HG03565 (cell line): ENCODE results near the gene ABTB1.

Experiments used
- ATAC-seq: cut with Tn5 transposase; IDR thresholded peaks from one replicate; pipeline ENCODE4 v1.9.1; 2021; ENCODE audit warnings: mild to moderate bottlenecking, moderate library complexity; ENCODE audit not compliant: unreplicated experiment

Gene ABTB1

GRCh38 chr3:127672429-127673190 lies at the start of gene ABTB1:
ABTB1 (plus strand) TSS chr3:127672952; CDS start chr3:127673026, 74 bp downstream.
- ATAC-seq, result peak; percentile 33

DNA sequence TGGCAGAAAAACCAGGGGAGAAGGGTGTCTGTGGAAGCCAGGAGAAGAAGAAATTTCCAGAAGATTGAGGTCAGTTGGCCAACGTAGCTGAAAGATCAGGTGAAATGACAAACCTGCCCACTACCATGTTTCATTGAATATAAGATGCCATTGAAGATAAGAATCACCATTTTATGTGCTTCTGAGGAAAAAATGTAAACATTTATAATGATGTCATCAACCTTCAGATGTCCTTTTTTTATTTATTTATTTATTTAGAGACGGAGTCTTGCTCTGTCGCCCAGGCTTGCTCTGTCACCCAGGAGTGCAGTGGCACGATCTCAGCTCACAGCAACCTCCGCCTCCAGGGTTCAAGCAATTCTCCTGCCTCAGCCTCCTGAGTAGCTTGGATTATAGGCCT lies 48.7 kb upstream of the ABTB1 start:
- no peak for ATAC-seq

- ATAC-seq, result no peak
Observed at GRCh38 chr3:127625821-127626220, 46.9 kb upstream of the ABTB1 start.

- no peak for ATAC-seq
Observed at GRCh38 chr3:127628426-127628787, 44.3 kb upstream of the ABTB1 start.

DNA sequence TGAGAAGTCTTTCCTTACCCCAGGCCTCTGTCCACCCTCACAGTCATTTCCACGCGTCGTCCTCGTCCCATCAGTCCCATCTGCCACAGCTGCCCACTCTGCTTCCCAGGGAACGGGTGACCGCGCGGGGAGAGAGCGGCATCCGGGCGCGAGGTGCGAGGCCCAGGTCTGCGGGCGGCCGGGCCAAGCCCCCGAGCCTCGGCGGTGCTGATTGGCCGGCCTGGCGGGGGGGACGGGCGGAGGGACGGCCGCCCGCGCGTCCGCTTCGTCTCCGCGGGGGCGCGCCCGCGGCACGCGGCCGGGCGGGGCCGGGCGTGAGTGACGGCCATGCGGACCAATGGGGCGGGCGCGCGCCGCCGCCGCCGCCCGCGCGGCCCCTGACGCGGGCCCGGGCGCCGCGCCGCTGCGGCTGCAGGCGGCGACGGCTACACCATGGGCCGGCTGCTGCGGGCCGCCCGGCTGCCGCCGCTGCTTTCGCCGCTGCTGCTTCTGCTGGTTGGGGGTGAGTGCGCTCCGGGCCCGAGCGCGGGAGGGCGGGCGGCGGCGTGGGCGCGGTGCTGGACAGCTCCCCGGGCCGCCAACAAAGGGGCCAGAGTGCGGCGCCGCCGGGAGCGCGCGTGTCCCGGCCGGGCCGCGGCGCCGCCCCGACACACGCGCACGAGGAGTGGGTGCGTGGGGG lies 43.8 kb upstream of the ABTB1 start, which contains the start of gene PODXL2:
TSS of gene PODXL2 (plus strand) at position 398 of the 679 bp plus-strand sequence. CDS start at position 433, 35 bp downstream.
- ATAC-seq, result no peak

- no peak for ATAC-seq
Observed at GRCh38 chr3:127629467-127630403, 43.0 kb upstream of the ABTB1 start.

DNA sequence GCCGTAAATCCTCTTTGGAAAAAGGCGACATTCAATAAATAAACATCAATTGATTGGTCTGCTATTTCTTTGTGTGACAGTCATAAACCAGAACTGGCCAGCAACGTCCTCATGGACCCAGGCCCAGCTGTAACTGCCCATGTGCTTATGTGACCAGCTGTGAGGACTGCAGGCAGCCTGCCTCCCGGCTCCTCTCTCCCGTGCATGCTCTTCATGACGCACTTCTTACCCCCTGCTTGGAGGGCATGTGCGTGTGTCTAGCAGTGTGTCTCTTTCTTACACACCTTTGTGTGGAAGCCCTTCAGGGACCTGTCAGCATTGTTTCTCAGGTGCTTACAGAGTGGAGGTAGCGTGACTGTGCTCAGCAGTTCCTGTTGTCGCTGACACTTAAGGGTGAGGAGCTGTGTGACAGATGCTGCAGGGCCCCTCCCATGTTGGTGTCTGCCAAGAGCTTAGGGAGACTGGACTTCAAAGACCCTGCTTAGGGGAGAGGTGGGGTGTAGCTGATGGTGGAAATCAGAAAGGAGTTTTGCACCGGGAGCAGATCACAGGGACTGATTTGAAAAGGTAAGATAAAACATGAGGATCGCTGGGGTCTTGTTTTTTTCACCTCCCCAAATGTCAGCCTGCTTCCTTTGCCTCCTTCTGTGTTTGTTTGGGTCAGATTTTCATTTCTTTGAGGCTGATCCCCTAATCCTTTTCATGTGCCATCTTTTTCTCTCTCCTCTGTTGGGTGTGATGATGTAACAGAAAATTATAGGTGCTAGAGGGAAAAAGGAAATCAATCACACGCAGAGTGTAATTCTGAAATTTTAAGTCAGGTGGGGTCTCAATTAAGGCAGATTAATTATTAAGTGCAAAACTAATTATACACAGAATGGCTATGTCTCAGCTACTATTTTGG lies 41.7 kb upstream of the ABTB1 start:
- ATAC-seq, result no peak

- ATAC-seq, result no peak
Observed at GRCh38 chr3:127632035-127632820, 40.5 kb upstream of the ABTB1 start.

DNA sequence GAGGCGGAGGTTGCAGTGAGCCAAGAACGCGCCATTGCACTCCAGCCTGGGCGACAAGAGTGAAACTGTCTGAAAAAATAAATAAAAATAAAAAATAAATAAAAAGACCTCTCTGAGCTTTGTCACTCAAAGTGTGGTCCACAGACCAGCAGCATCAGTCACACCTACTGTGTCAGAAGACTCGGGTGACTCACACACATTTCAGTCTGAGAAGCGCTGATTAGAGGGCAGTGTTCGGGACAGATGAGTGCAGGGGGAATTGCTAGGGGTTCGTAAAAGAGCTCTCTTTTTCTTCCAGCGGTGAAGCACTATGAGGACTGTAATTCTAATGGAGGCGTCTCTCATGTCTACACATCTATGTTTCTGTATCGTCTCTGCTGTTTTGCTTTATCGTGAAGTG lies 38.1 kb upstream of the ABTB1 start:
- ATAC-seq, result no peak

DNA sequence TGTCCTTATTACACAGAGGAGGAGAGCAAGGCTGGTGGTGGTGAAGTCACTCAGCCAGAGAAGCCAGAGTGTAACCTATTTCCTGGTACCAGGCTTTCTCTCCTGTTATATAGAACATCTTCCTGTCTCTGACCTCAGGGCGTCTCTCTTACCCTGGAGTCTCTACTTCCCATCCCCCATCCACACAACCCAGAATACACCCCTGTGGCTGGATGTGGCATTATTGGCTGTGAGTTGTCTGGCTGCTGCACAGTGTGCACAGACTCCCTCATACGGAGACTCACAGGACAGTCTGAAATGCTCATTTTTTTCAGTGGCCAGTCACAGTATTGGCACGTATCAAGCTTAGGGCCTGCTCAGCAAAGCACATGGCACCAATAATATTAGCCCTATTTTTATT lies 35.2 kb upstream of the ABTB1 start:
- no peak for ATAC-seq

DNA sequence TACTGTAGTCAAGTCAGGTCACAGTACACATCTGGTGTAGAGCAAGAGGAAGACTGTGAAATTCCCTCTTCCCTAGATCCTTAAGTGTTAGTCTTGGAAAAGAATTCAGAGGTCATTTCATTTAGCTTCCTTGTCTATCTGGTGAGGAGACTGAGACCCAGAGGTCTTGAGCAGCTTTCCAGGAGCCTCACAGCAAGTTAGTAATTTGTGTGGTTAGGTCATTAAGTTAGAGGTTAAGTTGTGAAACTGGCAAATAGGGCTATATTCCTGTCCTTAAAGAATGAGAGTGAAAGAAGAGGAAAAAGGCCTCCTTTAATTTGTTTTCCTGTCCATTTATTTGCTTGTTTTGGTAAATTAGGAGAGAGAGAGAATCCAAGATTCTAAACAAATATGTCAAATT lies 34.8 kb upstream of the ABTB1 start:
- ATAC-seq, result no peak

GRCh38 chr3:127639173-127640041 lies 33.3 kb upstream of the ABTB1 start:
- ATAC-seq, result no peak

- ATAC-seq, result no peak
Observed at GRCh38 chr3:127640042-127640355, 32.8 kb upstream of the ABTB1 start.

DNA sequence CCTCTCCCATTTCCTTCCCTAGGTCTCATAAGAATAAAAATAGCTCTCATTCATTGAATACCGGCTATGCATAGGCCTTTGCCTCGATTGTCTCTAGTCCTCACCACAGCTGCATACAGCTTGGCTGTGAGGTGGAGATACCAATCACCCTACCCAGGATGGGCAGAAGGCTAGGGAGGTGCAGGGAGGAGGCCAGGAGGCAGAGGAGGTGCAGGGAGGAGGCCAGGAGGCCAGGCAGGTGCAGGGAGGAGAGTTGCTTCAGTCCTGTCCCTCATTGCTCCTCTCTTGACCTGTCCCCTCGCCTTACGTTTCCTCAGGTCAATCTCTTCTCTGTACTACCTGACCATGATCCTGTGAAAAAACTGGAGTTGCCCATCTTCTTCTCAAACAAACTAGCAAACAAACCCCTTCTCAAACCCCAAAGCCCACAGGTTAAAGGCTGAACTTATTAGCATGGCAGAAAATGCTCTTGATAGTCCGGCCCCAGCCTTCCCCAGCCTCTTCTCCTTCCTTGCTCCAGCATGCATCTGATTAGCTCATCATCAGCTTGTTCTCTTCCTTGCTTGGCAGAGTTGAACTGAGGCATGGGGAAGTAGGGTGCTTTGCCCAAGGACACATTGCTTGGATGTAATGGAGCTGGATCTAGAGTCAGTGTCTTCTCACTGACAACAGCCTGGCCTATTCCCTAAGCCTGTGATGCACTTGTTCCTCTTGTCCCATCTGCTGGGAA lies 27.9 kb upstream of the ABTB1 start:
- no peak for ATAC-seq

DNA sequence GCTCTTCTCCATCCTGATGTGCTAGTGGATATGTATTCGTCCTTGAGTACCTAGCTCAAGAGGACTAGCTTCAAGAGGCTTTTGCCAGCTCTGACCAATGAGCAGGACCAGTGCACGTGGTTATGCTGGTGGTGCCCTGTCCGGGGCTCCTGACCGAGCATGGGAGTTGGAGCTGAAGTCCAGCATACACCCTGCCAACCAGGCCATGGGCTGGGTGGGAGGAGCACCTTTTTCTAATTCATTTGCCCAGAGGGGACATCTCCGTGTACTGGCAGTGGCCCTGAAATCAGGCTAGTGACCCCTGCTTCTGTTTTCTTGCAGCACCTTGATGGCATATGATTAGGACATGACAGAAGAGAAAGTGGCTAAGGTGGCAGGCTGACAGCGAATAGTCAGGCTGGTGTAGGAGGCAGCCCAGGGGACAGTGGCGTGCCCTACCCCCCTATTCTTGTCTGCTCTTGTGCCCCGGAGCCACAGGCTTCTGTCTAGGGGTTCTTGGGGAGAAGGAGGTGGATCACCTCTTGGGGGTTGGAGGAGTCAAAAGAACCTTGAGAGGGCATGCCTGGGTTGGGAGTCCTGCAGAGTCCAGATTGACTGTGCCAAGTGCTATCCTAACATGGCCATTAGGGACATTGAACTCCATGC lies 27.3 kb upstream of the ABTB1 start:
- no peak for ATAC-seq

DNA sequence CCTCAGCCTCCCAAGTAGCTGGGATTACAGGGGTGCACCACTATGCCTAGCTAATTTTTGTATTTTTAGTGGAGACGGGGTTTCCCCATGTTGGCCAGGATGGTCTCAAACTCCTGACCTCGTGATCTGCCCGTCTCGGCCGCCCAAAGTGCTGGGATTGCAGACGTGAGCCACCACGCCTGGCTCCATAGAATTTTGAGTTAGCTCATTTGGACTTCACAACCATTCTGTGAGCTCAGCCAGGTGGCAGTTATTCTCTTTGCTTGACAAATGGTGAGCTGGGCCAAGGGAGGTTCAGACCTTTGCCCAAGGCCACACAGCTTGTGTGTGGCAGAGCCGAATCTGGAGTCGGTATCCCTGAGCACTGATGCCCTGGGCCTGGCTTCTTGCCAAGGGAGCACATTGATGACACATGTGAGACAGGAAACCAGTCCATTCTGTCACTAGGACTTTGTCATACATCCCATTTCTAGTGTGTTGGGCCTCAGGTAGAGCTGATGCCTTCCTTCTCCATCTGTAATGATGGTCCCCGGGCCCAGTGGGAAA lies 26.2 kb upstream of the ABTB1 start:
- no peak for ATAC-seq

GRCh38 chr3:127647166-127647844 lies 25.4 kb upstream of the ABTB1 start:
- no peak for ATAC-seq
